HG03159 (cell line): Measurements from ENCODE around the gene PBX2.
A peak's percentile ranks its signal among the peaks of the same experiment; 100 is the strongest.

ENCODE experiments used
- ATAC-seq: cut with Tn5 transposase; IDR thresholded peaks from one replicate; pipeline ENCODE4 v1.9.1; 2021; ENCODE audit warnings: mild to moderate bottlenecking, moderate library complexity; ENCODE audit not compliant: unreplicated experiment

Gene PBX2

DNA sequence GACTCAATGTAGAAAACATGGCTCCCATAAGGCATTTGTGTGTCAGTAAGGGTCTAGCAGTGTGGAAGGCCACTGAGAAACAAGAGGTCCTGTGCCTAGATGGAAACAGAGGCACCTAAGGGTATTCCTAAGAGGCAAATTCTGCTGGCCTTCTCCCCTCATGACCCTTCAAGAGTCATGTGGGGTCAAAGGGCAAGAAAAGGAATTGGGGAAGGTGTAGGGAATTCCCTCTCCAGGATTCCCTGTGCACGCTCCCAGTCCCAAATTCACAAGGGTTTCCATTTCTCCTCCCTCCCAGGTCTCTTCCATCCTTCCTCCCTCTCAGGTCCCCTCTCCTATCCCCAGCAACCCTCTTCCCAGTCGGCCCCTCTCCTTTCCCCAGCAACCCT is 14.7 kb downstream of the PBX2 start:
- no peak for ATAC-seq

DNA sequence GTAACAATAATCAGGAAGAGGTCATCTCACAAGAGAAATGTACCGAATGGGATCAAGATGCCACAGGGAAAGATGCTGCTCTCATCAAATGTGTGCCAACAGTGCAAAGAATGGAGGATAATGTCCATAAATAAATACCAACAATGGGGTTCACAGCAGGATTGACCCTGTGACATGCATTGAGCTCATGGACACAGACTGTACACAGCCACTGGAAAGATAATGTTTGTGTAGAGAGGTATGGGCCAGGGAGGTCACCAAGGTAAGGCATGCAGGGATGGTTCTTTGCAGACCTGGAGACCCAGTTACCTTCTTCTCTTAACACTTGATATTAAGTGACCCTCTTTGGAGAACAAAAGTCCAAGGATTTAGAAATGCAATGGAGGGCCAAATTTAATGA is 15.6 kb downstream of the PBX2 start:
- no peak for ATAC-seq

DNA sequence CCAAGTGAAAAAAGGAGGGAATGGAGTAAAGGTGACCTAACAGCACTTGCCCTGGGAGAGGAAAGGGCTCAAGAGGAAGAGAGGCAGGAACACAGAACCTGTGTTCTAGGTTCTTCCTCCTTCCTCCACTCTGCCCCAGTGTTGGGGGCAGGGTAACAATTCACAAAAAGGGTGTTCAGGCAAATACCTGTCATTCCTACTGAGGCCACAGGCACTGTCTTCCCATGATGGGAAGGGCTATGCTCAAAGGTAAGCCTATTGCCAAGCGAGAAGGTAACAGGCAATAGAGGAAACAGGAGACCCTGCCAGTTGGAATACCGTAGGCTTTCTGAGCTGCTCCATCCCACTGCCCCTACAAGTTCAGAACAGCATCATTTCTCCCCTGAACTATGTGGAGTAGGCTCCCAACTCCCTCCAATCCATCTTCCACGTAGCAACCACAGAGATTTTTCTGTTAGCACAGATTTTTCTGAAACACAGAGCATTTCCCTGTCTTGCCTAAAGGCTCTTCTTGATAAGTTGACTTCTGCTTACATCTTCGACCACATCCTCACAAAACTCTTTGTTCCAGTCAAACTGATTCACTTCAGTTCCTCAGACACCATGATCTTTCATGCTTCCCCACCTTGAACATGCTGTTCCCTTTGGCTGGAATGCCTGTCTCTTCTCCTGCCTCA is 16.8 kb downstream of the PBX2 start:
- no peak for ATAC-seq

DNA sequence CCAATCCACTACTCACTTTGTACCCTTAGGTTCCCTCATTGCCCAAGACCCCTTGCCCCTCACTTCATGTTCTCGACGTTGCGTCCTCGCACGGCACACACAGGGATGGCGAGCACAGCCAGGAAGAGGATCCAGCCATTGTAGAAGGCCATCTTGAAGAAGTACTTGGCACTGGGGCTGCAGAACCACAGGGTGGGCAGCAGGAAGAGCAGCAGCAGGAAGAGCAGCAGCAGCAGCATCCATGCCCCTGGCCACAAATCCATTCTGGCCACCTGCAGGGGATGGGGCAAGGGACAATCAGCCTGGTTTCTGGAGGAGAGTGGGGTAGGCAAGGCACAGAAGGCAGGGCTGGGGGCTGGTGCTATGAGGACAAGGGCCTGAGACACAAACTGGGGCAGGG is 18.8 kb downstream of the PBX2 start:
- no peak for ATAC-seq

DNA sequence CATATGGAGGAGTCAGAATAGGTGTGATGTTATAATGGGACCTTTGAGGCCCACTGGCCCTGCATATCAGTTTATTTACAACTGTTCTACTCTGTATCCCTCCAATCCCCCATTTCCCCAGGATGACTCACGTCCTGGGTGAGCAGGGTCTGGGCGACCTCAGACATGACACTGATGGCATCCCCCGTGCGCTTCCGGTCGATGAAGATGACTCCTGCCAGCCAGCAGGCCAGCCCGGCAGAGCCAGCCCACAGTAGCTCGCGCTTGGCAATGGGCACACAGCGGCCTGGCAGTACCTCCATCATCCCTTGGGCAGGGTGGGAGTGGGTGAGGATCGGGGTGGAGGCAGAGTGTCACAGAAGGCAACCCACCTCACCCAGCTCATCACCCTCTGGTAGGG is 19.7 kb downstream of the PBX2 start:
- no peak for ATAC-seq

DNA sequence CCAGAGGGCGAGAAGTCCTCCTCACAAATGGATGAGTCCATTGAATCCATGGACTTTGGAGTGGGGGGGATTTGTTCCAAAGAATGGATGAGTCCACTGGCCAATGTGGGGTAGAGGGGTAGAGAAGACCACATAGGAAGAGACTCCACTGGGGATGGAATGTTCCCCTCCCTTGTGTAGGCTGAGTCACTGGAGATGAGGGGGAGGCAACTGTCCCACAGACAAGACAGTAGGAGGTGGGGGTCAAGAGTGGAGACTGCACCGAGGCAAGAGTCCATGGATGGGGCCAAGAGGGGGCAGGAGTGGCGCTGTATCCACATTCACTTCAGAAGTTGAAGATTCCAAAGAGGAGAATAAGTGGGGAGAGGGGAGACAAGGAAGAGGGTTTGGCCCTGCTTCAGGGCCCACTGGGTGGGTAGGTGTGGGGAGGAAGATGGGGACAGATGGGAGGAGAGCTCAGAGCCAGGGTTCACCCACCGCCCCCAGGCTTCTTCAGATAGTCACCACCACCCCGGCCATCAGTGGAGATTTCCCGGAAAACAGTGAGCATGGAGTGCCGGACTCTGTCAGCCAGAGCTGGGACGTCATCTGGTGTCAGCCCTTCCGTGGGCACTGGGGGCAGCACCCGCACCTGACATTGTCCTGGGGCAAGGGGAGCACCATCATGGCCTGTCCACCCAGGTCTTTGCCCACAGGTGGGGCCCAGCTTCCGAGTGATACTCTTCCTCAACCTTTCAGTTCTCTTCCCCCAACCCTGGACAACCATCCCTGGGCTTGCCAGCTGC is 21.0 kb downstream of the PBX2 start:
- no peak for ATAC-seq

DNA sequence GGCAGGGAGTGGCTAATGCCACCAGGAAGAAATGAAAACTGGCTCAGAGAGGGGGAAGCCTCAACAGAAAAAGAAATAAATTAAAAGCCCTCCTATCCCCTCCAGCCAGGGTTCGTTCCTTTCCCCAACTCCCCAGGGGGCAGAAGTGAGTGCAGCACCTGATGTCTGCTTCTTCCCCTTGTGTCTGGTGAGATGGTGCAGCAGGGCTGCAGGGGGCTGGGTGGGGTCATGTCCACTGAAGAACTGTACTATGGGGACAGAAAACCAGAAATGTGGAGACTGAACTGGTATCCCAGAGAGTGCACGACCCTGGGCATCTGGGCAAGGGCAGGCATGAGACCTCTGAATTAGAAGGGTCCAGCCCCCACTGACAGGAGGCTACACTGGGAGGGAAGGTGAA is 21.7 kb downstream of the PBX2 start:
- no peak for ATAC-seq

DNA sequence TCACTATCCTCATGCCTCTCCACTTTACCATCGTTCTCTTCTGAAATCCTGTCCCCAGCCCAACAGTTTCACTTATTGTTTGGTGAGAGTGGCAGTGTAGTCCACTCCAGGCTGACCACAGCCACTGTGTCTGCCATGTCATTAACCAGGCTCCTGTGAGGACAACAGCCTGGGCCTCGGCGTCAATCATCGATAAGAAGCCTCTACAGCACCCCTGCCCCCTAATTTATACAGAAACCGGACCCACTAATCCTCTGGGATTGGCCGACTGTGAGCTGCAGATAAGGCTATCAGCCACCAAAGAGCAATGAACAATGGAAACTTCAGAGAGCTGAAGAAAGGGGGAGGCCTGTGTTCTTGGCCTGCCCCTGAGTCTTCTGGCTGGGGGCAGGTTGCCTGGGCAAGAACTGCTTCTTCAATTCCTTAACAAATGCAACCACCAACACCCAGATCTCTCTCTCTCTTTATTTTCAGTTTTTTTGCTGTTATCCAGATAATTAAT is 22.2 kb downstream of the PBX2 start:
- ATAC-seq, result no peak

DNA sequence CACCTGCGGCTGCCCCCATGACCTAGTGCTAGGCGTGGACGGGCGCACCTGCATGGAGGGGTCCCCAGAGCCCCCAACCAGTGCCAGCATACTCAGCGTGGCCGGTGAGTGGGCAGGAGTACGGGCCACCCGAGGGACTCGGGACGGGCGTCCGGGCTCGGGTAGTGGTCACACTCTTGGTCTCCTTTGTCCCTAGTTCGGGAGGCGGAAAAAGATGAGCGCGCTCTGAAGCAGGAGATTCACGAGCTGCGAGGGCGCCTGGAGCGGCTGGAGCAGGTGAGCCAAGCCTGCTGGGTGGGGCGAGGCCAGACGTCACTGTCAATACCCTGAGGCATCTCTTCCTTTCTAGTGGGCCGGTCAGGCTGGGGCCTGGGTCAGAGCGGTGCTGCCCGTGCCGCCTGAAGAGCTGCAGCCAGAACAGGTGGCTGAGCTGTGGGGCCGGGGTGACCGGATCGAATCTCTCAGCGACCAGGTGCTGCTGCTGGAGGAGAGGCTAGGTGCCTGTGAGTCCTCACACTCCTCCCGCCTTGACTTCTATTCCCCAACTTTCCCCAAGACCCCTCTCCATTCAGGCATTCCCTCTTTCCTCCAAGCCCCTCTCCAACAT is 22.7 kb downstream of the PBX2 start:
- ATAC-seq, result no peak

DNA sequence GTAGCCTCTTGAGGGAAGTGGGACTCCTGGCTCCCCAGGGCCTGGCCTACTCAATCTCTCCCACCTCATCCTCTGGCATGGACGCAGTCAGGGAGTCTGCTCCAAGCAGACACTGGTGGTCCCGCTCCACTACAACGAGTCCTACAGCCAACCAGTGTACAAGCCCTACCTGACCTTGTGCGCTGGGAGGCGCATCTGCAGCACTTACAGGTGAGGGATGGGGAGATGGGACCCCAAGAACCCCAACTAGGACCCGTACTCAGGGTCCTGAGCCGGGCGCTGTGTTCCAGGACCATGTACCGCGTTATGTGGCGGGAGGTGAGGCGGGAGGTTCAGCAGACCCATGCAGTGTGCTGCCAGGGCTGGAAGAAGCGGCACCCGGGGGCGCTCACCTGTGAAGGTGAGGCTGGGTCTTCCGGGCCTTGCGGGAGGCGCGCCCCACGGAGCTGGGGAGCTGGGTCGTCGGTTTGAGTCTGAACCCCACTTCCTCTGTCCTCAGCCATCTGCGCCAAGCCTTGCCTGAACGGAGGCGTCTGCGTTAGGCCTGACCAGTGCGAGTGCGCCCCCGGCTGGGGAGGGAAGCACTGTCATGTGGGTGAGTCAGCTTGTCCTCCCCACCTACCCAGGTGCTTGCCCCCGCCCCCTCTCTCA is 23.5 kb downstream of the PBX2 start:
- no peak for ATAC-seq

DNA sequence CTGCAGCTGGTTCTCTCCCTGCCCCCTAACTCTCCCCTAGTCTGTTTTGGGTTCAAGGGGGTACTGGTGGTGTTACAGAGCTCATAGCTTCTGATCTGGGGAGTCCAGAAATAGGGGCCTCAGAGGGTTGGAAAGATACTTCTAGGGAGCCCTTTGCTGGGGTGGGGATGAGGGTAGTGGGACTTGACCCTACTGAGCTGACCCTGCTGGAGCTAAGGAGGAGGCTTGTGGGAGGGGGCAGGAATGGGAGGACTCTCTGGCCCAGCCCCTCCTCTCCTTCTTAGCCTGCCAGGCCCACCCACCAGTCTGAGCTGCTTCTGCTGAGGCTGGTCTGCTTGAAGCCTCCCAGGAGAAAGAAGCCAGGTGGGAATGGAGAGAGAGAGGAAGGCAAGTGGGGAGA is 25.7 kb downstream of the PBX2 start, which contains the start of gene EGFL8:
EGFL8 (plus strand) TSS at position 301 of the 400 bp plus-strand sequence. CDS start 1,571 bp downstream, outside the sequence.
- ATAC-seq, result no peak

DNA sequence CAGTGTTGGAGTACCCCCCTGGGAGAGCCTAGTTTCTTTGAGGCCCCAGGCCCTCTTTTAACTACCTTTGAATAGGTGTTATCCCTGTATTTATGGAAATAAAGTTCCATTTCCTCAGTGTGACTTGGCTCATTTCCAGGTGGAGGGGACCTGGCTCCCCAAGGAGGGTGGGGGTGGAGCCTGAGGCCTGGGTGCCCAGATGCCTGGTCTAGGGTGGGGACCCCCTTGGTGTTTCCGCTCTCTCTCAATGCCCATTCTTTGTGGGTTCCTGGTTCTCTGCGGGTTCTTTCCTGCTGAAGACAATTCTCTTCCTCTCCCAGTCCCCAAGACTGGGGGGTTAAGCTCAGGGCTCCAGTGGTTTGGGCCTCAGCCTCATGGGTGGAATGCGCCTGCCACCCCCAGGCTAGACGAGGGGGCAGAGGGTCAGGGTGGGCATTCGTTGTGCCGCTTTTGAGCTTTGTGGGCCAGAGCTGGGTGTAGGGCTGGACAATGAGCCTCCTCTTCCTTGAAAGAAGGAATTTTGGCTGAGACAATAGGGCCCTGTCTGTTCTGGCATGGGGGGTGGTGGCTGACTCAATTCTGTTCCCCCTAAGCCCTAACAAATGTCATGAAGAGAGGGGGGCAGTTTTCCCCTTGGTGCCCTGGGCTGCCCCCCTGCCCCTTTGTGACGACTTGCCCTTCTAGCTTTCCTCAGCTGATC is 26.3 kb downstream of the PBX2 start:
- no peak for ATAC-seq

DNA sequence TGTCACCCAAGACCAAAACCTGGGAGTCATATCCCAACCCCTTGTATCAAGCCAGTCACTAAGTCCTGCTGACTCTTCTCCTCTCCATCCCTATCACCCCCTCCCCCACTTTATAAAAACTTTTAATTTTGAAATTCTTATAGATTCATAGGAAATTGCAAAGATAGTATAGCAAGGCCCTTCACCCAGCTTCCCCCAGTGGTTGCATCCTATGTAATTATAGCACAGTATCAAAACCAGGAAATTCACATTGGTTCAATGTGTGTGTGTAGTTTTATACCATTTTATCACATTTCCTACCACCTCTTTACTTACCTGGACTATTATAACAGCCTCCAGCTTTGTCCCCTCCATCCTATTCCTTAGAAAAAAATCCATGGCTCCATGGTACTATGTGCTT is 31.9 kb downstream of the PBX2 start:
- no peak for ATAC-seq

DNA sequence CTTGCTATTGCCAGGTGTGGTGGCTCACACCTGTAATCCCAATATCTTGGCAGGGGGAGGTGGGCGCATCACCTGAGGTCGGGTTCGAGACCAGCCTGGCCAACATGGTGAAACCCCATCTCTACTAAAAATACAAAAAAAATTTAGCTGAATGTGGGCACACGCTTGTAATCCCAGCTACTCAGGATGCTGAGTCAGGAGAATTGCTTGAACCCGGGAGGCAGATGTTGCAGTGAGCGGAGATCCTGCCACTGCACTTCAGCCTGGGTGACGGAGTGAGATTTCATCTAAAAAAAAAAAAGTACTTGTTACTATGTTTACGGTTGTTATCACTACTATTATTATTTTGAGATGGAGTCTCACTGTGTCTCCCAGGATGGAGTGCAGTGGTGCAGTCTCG is 33.1 kb downstream of the PBX2 start:
- ATAC-seq, result no peak

DNA sequence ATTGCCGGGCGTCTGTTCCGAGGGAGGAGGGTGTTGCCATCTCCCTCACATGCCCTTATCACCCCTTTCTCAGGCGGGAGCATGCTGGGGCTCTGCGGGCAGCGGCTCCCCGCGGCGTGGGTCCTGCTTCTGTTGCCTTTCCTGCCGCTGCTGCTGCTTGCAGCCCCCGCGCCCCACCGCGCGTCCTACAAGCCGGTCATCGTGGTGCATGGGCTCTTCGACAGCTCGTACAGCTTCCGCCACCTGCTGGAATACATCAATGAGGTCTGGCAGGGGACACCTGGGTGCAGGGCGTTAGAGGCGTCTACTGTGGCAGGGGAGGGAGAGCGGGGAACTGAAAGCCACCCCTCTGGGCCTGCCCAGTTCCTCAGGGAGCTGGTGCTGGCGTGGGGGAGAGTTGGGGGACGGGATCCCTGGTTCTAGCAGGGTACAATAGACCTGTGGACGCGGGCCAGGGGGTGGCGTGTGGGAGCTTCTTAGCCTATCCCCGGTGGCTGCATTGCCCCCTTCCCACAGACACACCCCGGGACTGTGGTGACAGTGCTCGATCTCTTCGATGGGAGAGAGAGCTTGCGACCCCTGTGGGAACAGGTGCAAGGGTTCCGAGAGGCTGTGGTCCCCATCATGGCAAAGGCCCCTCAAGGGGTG is 35.4 kb downstream of the PBX2 start:
- peak; percentile 78 for ATAC-seq

DNA sequence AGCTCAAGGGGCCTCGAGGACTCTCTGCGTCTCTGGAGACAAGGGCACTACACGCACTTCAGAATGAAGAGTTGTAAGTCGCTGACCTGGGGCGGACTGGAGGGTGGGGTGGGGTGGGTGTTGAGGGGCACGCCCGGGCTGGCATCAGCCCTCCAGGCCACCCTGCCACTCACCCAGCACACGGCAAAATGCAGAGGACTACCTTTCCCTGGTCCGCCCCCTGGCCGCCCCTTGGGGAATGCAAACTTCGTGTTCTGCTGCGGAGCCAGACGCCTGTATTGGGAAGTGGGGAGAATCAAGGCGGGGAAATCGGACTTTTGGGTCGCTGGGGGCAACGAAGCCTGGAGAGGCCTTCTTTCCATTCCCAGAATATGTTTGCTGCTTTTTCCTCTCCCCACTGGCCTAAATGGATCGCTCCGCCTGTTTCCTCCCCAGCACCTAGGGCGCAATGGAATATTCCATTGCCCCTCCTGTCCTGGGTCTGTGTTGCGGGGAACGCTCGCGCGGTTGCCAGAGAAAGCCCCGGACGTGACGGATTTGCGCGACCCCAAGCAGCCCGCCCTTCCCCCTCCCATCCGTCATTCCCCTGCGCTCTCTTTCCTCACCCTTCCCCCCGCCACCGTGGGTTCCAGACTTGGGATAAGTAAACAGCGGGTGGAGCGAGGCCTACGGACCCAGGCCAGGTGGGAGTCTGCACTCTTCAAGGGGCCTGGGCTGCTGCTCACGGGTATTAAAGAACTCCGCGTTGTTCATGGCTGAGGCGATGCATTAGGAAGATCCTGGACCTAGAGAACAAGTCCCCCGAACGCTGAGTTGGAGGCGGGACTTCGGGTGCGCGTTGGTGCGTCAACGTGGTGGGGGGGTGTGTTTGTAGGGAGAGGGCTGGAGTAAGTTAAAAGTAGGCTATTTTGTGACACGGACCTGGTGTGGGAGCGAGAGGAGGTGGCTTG is 36.2 kb downstream of the PBX2 start, which contains the start of gene PPT2:
PPT2 (plus strand) TSS at position 578 of the 950 bp plus-strand sequence. CDS start 454 bp downstream, outside the sequence.
- peak; percentile 28 for ATAC-seq

DNA sequence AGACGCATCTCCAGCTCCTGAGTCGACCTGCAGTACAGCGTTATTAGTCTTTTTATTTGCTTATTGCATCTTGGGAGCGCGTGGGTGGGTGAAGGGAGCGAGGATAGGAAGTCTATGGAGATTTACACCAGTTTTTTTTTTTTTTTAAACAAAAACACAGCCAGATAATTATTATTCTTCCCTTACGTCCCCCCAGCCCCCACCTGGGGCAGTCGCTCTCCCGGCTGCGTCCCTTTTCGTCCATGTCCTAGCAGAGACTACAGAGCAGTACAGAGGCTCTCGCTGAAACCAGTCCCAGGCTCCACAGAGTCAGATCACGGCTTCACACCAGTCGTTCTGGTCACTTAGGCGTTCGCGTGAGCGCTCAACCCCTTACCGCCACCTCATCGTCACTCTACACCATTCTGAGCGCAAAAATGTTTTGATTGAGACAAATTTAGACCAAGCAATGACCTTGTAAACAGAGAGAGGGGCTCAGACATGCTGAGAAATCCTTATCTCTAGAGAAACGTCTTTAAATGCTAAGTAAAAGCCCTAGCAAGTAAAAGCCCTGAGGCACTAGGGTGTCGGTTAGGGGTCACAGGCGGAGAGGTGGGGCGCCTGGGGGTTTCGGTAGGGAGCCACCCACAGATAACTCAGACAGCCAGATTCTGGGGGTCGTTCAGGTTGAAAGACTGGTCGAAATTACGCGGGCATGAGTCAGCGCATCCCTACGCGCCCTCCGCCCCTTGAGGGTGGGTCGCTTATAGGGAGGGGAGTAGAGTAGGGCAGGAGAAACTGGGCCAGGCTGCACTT is 37.0 kb downstream of the PBX2 start:
- no peak for ATAC-seq
